GM12874 (cell line): ENCODE measurements around the gene CREB3L1.

Source experiments
- CTCF ChIP-seq: IDR thresholded peaks from 2 replicates; pipeline ENCODE4 v1.5.1; 2011; ENCODE audit warnings: low read depth, mild to moderate bottlenecking, control low read depth, low read length, moderate library complexity; ENCODE audit not compliant: insufficient read depth

Gene CREB3L1

GRCh38 chr11:46290011-46290410, 12.5 kb downstream of the CREB3L1 start:
- no peak for TF ChIP-seq CTCF

GRCh38 chr11:46290598-46291309, 13.3 kb downstream of the CREB3L1 start:
- TF ChIP-seq CTCF: no peak

- no peak for TF ChIP-seq CTCF
These were observed 14.1 kb downstream of the CREB3L1 start for GRCh38 chr11:46291441-46292150.

- TF ChIP-seq CTCF: no peak
These were observed 15.6 kb downstream of the CREB3L1 start for GRCh38 chr11:46293066-46293465.

GRCh38 chr11:46293641-46294103, 16.2 kb downstream of the CREB3L1 start:
- TF ChIP-seq CTCF: no peak

- no peak for TF ChIP-seq CTCF
These were observed 17.2 kb downstream of the CREB3L1 start for GRCh38 chr11:46294365-46295309.
